NCI-H69 (cell line): ENCODE results near the gene TMEM212.
"Not testable (repeated sequence)": the region's sequence is repeated elsewhere in the genome, so short reads cannot be mapped to it uniquely, and the experiment has no call there.

Source experiments
- DNase-seq: peaks from one replicate; lab custom pipeline; 2025; lab: John Stamatoyannopoulos, UW

The TMEM212 gene

GRCh38 chr3:171892457-171892856 lies 49.3 kb downstream of the TMEM212 start:
- DNase-seq, result peak; percentile 44

DNA sequence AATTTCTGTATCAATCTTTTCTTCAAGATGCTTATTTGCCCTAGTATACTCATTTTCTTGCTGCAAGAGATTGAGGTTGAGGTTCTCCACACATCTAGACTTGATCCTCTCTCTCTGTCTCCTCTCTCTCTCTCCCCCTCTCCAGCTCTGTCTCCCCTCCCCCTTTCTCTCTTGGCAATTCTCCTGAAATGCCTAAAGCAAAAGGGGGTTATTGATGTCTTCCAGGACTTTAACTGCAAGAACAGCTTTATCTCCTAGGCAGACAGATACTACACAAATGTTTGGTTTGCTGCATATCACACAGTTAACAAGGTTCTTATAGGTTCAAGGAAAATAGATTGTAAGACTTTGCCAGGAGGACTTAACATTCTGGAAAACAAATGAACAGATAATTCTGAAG lies 52.1 kb downstream of the TMEM212 start:
- peak; percentile 13 for DNase-seq

- no peak for DNase-seq
These were observed 52.8 kb downstream of the TMEM212 start for GRCh38 chr3:171895900-171896299.

- no peak for DNase-seq
These were observed 53.2 kb downstream of the TMEM212 start for GRCh38 chr3:171896316-171896715.

- DNase-seq, result no peak
These were observed 55.0 kb downstream of the TMEM212 start for GRCh38 chr3:171898192-171898591.

DNA sequence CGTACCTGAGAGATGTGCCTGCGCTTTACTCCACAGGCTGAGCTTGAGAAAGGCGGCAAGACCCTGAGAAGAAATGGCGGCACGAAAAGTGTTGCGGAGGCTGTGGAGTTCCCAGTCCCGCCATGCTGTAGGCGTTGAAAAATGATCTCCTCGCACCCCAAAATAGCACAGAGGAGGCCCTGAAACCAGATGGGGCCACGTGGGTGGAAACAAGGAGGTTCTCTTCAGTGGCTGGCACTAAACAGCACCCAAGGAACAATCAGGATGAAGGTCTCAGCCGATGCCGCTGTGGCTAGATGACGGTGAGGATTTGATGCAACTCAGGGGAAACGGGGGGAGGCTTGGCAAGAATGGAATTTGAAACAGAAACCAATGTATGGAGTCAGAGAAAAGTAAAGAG lies 57.3 kb downstream of the TMEM212 start:
- DNase-seq, result no peak

DNA sequence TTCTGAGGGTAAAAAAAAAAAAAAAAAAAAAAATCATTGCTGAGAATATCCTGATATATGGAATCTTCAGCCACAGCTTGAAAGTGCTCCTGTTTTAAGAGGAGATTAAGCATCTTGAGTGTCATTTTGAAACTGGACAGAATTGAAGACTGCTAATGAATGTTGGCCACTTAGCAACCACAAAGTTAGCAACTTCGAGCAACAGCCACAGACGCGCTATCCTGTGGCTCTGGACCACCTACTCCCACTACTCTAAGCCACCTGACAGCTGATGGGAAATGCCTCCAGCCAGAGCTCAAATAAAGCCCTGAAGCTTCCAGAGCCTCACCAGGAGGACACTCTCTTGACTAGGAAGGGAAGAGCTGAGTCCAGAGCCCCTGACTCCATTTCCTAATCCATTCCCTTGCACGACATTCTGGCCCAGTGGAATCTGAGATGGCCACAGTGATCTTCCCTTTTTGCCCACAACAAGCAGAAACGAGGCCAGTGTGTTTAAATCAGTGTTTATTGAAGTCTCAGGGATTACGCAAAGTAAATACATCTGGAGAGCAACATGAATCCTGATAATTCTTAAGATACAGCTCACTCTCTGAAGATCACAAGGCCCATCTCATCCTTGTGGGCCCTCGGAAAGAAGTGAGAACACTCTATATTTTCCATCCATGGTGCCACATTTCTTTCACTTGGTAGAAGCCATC lies 58.6 kb downstream of the TMEM212 start:
- no peak for DNase-seq

GRCh38 chr3:171904829-171905228 lies 61.7 kb downstream of the TMEM212 start:
- DNase-seq, result no peak

- DNase-seq, result not testable (repeated sequence)
These were observed 63.4 kb downstream of the TMEM212 start for GRCh38 chr3:171906503-171906902.

DNA sequence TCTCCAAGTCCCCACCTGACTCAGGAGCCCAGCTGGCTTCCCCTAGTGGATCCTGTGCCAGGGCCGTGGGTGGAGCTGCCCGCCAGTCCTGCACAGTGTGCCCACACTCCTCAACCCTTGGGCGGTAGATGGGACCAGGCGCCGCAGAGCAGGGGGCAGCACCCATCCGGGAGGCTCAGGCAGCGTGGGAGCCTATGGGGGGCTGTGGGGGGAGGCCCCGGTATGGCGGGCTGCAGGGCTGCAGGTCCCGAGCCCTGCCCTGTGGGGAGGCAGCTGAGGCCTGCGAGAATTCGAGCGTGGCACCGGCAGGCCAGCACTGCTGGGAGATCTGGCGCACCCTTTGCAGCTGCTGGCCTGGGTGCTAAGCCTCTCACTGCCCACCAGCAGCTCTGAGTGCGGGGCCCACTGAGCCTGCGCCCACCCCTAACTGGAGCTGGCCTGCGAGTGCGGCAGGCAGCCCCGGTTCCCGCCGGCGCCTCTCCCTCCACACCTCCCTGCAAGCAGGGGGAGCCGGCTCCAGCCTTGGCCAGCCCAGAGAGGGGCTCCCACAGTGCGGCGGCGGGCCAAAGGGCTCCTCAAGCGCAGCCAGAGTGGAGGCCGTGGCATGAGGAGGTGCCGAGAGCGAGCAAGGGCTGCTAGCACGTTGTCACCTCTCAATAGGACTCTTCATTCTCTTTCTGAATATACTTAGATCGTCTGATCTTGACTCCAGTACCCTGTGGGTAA lies 64.0 kb downstream of the TMEM212 start:
- DNase-seq, result no peak

DNA sequence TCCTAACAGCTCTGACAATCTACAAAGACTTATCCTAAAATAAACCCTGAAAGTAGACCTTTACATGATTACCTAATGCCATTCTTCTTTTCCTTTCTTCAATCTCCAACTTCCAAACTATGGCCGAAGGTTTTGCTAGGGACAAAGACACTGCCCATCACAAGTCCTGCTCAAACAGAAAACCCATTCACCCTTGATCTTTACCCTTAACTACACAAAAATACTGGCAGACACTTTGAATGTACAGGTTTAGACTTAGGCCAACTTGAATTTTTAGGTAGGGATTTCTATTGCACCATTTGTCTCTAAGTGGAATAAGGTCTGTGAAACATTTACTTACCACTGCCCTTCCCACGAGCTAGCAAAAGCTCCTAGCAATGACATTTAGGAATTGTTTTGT lies 64.6 kb downstream of the TMEM212 start:
- DNase-seq, result no peak

GRCh38 chr3:171908731-171909130 lies 65.6 kb downstream of the TMEM212 start:
- no peak for DNase-seq
